Ovary (tissue), 9 donors: Measurements from ENCODE around the gene SNRPA1. TPM values are rescaled to one million over a fixed set of nuclear protein-coding genes. Genes with fewer than 3 reads are reported as not detected.

Experiments used
- DNase-seq, 5 donors: peaks; one replicate each; pipeline ENCODE4 v3.0.0-alpha.2; 2019 to 2020
- H3K27ac ChIP-seq, 2 donors: fragments of 200-600 bp; one replicate each; pipeline versions ENCODE4 v1.5.1 to v1.8.0; 2019 to 2022
- H3K27me3 ChIP-seq: fragments of 200-600 bp; one replicate; pipeline ENCODE4 v1.8.0; 2022
- H3K36me3 ChIP-seq: fragments of 200-600 bp; sonication (generic); one replicate; pipeline ENCODE4 v1.5.1; 2019
- H3K4me1 ChIP-seq: one replicate; pipeline ENCODE4 v1.8.1; 2013; ENCODE audit warnings: mild to moderate bottlenecking, moderate library complexity; ENCODE audit not compliant: insufficient read depth
- H3K4me3 ChIP-seq: fragments of 200-600 bp; sonication (generic); one replicate; pipeline ENCODE4 v1.5.1; 2017
- H3K9me3 ChIP-seq, 2 donors: fragments of 200-600 bp in 1 of 2; sonication (generic) in 1 of 2; one replicate each; pipeline versions ENCODE4 v1.5.1 to v1.8.1; 2013 to 2019; ENCODE audit warnings: mild to moderate bottlenecking in 1 of 2, moderate library complexity in 1 of 2
- EP300 ChIP-seq: sonication (generic); formaldehyde crosslinking; IDR thresholded peaks from one replicate; pipeline ENCODE4 v1.6.1; 2017; ENCODE audit warnings: antibody characterized with exemption
- POLR2A ChIP-seq: fragments of 450-650 bp; IDR thresholded peaks from one replicate; pipeline ENCODE4 v1.6.1; 2017; ENCODE audit warnings: antibody characterized with exemption, mild to moderate bottlenecking, moderate library complexity
- WGBS, 3 donors: extraction: QIAGEN DNeasy Blood & Tissue Kit in 1 of 3; methylation state at CpG; one replicate each; pipeline versions ENCODE4 v1.1.5 to v1.1.7; 2013 to 2017; 5-methylcytosine and 5-hydroxymethylcytosine counted together
- intact Hi-C, 4 donors: fragments of 100-400 bp; cut with DNase I; formaldehyde crosslinking; loops; one replicate each; pipeline versions ENCODE4 v1.11.0 to v1.15.1; 2022 to 2023
- polyA plus RNA-seq, 2 donors: library from polyadenylated mRNA; stranded (reverse); fragments of 200-250 nt in 1 of 2; fragments of 350-450 nt in 1 of 2; fragmentation: Illumina TruSeq in 1 of 2; extraction: RNeasy Lipid Tissue Mini Kit (QIAGEN cat#74804) in 1 of 2; gene quantifications; one replicate each; pipeline ENCODE4 v1.2.3, GENCODE V29; 2013 to 2014
- total RNA-seq, 7 donors: library from RNA; depleted of rRNA in 2 of 7; stranded (reverse); fragments of >200 nt in 2 of 7; fragmentation: NEBNext Ultra II Directional in 3 of 7; extraction: Animal tissue kit (Norgen Biotek cat#: 25700) in 3 of 7; gene quantifications; one replicate each; pipeline versions ENCODE4 v1.1.0 to v1.2.4, GENCODE V29; 2016 to 2023
- TF ChIP-seq, protein P1 (sequence below), 3 donors: fragments of 450-650 bp in 2 of 3; fragments of 200-600 bp in 1 of 3; IDR thresholded peaks; one replicate each; pipeline versions ENCODE4 v1.5.1 to v1.8.0; 2016 to 2022; ENCODE audit warnings: antibody characterized with exemption in 3 of 3, mild to moderate bottlenecking in 1 of 3
- donor health status: DM: no; HTN: no; CAD: no; lungs with moderate emphysema.
- donor health status: DM: no; HTN: no; CAD: no.
- donor health status: Bipolar disorder and iron deficiency.
- donor health status: DM: yes; HTN: yes; CAD: no.
- donor health status: DM: no; HTN: no; CAD: no.
- donor health status: DM: yes; HTN: yes; CAD: no.

Gene SNRPA1
- total and polyA plus RNA-seq, 9 donors: 18.6 to 55.1 (median 39.8) TPM

- H3K4me3 ChIP-seq: no peak overlapping the region
These were observed 15.5 kb upstream of the SNRPA1 start for GRCh38 chr15:101310508-101310907.

GRCh38 chr15:101310161-101310480 lies 15.1 kb upstream of the SNRPA1 start:
- intact Hi-C loops: no loop called here
- no peak for DNase-seq
- no peak overlapping the region for H3K4me3 ChIP-seq
- no peak for TF ChIP-seq POLR2A
- TF ChIP-seq, protein P1, sequence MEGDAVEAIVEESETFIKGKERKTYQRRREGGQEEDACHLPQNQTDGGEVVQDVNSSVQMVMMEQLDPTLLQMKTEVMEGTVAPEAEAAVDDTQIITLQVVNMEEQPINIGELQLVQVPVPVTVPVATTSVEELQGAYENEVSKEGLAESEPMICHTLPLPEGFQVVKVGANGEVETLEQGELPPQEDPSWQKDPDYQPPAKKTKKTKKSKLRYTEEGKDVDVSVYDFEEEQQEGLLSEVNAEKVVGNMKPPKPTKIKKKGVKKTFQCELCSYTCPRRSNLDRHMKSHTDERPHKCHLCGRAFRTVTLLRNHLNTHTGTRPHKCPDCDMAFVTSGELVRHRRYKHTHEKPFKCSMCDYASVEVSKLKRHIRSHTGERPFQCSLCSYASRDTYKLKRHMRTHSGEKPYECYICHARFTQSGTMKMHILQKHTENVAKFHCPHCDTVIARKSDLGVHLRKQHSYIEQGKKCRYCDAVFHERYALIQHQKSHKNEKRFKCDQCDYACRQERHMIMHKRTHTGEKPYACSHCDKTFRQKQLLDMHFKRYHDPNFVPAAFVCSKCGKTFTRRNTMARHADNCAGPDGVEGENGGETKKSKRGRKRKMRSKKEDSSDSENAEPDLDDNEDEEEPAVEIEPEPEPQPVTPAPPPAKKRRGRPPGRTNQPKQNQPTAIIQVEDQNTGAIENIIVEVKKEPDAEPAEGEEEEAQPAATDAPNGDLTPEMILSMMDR (IDR thresholded peaks at IDR 0.05): no peak
- no peak for TF ChIP-seq EP300
- no peaks in the 10 kb centered on the region for H3K9me3 ChIP-seq
- H3K27me3 ChIP-seq: no peaks in the 10 kb centered on the region
- H3K4me1 ChIP-seq: no peaks in the 10 kb centered on the region
- WGBS, 3 donors: 91 to 95% (median 94%) methylated on average over 7 of the region's 7 CpGs
- H3K36me3 ChIP-seq: no peaks in the 10 kb centered on the region
- H3K27ac ChIP-seq: no peak overlapping the region

More at GRCh38 chr15:101310508-101310907, 15.5 kb upstream of the SNRPA1 start:
- TF ChIP-seq, protein P1 (IDR thresholded peaks at IDR 0.05): no peak
- no peak for TF ChIP-seq EP300
- TF ChIP-seq POLR2A: no peak
- DNase-seq: no peak
- intact Hi-C loops: no loop called here
- Histone ChIP-seq H3K4me1 (no peaks in the 10 kb centered on the region), H3K9me3 (no peaks in the 10 kb centered on the region), H3K27me3 (no peaks in the 10 kb centered on the region), H3K36me3 (no peaks in the 10 kb centered on the region), H3K27ac (no peak overlapping the region)
- 89 to 92% (median 91%) methylated on average over 7 of the region's 7 CpGs for WGBS, 3 donors

DNA sequence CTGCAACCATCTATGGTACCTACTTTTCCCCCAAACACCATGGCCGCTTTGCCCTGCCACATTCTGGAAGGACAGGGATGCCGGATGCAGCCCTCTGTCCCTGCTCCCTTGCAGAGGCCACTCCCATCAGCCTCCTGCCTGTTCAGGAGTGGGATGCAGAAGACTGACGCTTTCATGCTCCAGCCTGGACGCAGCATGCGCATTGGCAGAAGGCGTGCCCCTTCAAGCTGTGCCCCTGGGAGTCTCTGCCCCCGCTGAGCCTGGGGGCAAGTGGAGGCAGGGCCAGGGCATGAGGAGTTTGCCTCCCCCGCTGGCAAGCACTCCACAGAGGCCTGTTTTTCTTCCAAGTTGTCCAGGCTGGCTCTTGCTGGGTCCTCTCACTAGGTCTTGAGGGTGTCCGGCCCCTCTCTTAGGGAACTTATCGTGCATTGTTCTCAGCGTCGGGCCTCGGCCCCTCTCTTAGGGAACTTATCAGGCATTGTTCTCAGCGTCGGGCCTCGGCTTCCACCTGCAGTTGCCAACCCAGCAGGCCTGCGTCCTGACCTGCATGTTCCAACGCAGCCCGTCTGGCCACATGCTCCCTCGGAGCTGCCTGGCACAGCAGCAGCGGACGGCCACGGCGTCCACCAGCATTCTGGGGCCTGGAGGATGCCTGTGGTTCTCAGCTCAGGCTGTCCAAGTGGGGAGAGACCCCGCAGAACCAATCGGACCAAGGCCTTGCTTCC lies 14.6 kb upstream of the SNRPA1 start:
- Histone ChIP-seq H3K36me3 (no peaks in the 10 kb centered on the region), H3K4me3 (no peak overlapping the region), H3K27me3 (no peaks in the 10 kb centered on the region), H3K27ac (no peak overlapping the region), H3K4me1 (no peaks in the 10 kb centered on the region), H3K9me3 (no peaks in the 10 kb centered on the region)
- no peak for DNase-seq
- 82 to 90% (median 86%) methylated on average over 26 of the region's 26 CpGs for WGBS, 3 donors
- intact Hi-C loops: loop anchor here in 2 of 4 donors (5.0 to 10.0 kb wide), 3 partner anchors 185 to 333 kb away; no protein-coding TSS in a partner anchor
- TF ChIP-seq, protein P1 (IDR thresholded peaks at IDR 0.05): no peak
- no peak for TF ChIP-seq POLR2A
- TF ChIP-seq EP300: no peak

- TF ChIP-seq, protein P1 (IDR thresholded peaks at IDR 0.05): no peak
- no peak for TF ChIP-seq EP300
- no peak for TF ChIP-seq POLR2A
- Histone ChIP-seq H3K27me3 (no peaks in the 10 kb centered on the region), H3K4me3 (no peak overlapping the region), H3K4me1 (no peaks in the 10 kb centered on the region), H3K36me3 (no peaks in the 10 kb centered on the region), H3K27ac (no peak overlapping the region), H3K9me3 (no peaks in the 10 kb centered on the region)
- no peak for DNase-seq
- intact Hi-C loops: loop anchor here in 2 of 4 donors (5.0 to 10.0 kb wide), 3 partner anchors 186 to 333 kb away; no protein-coding TSS in a partner anchor
- 81 to 90% (median 89%) methylated on average over 20 of the region's 20 CpGs for WGBS, 3 donors
These were observed 13.8 kb upstream of the SNRPA1 start for GRCh38 chr15:101308604-101309435.
